Measurements from ENCODE around the gene CLPTM1L. TPM values are rescaled to one million over a fixed set of nuclear protein-coding genes. Genes with fewer than 3 reads are reported as not detected.

CLPTM1L gene
- polyA plus RNA-seq, 4 donors, result 122 to 130 (median 129) TPM

Other genes with a start within 250 kb of the CLPTM1L start
- 10 to 100 TPM; 28.8 to 48.2 (median 41.8) TPM for gene SLC12A7, start 233.0 kb downstream of the CLPTM1L start, polyA plus RNA-seq (ENCODE audit: insufficient read length in 4 of 4)
- 10 to 100 TPM; 35.4 to 76.4 (median 59.7) TPM for gene SLC6A19, start 143.5 kb downstream of the CLPTM1L start, polyA plus RNA-seq (ENCODE audit: insufficient read length in 4 of 4)
- 1 to 10 TPM in 3 of 4 donors, under 1 TPM in 1; 0.29 to 5.4 (median 1.3) TPM for gene SLC6A18, start 119.7 kb downstream of the CLPTM1L start, polyA plus RNA-seq (ENCODE audit: insufficient read length in 4 of 4)
- gene TERT, start 50.0 kb downstream of the CLPTM1L start, polyA plus RNA-seq (ENCODE audit: insufficient read length in 4 of 4), result under 1 TPM; 0.20 to 0.56 (median 0.39) TPM
- gene SLC6A3, start 100.3 kb upstream of the CLPTM1L start, polyA plus RNA-seq (ENCODE audit: insufficient read length in 4 of 4), result under 1 TPM; 0.56 to 0.88 (median 0.67) TPM
- gene LPCAT1, start 178.9 kb upstream of the CLPTM1L start, polyA plus RNA-seq (ENCODE audit: insufficient read length in 4 of 4), result 10 to 100 TPM; 40.6 to 48.3 (median 43.6) TPM

All from left renal cortex interstitium (tissue), 4 donors.